Right renal pelvis (tissue), 4 donors: ENCODE measurements around the gene RAB19. TPM values are rescaled to one million over a fixed set of nuclear protein-coding genes. Genes with fewer than 3 reads are reported as not detected.
"Not testable (repeated sequence)": the region's sequence is repeated elsewhere in the genome, so short reads cannot be mapped to it uniquely, and the experiment has no call there.

Source experiments
- DNase-seq, 4 donors: peaks; one replicate each; pipeline ENCODE4 v3.0.0-alpha.2; 2013; ENCODE audit warnings: low read depth in 4 of 4, low spot score in 3 of 4, missing footprints in 1 of 4
- polyA plus RNA-seq, 4 donors: library from polyadenylated mRNA; unstranded; fragments of 120-200 nt; gene quantifications; one replicate each; pipeline ENCODE4 v1.2.1, GENCODE V29; 2013; ENCODE audit not compliant: insufficient read length in 4 of 4

Gene RAB19
- polyA plus RNA-seq, 4 donors, result 1.6 to 3.1 (median 2.1) TPM

GRCh38 chr7:140451716-140452115 lies 47.9 kb downstream of the RAB19 start:
- DNase-seq, result no peak

- no peak for DNase-seq
Measured at GRCh38 chr7:140453273-140453672, 49.4 kb downstream of the RAB19 start.

- not testable (repeated sequence) for DNase-seq
Measured at GRCh38 chr7:140453785-140454656, 50.2 kb downstream of the RAB19 start.

- DNase-seq, result no peak
Measured at GRCh38 chr7:140454657-140455015, 50.8 kb downstream of the RAB19 start.

- no peak for DNase-seq
Measured at GRCh38 chr7:140455743-140456142, 51.9 kb downstream of the RAB19 start.

- DNase-seq, result no peak
Measured at GRCh38 chr7:140456551-140457051, 52.7 kb downstream of the RAB19 start.

- no peak for DNase-seq
Measured at GRCh38 chr7:140458201-140458600, 54.3 kb downstream of the RAB19 start.

GRCh38 chr7:140458916-140459315 lies 55.1 kb downstream of the RAB19 start:
- no peak for DNase-seq

GRCh38 chr7:140463111-140463510 lies 59.3 kb downstream of the RAB19 start:
- no peak for DNase-seq

GRCh38 chr7:140475747-140476333 lies 72.0 kb downstream of the RAB19 start:
- peak in 1 of 4 donors; percentile 40 for DNase-seq

- no peak for DNase-seq
Measured at GRCh38 chr7:140476698-140477261, 72.9 kb downstream of the RAB19 start.

Other genes with a start within 250 kb of the RAB19 start
- 10 to 100 TPM; 11.7 to 15.4 (median 12.8) TPM for gene KDM7A, start 227.1 kb upstream of the RAB19 start, polyA plus RNA-seq
- gene SLC37A3, start 5.5 kb upstream of the RAB19 start, polyA plus RNA-seq, result 10 to 100 TPM; 51.9 to 63.8 (median 57.2) TPM
- gene MKRN1, start 75.4 kb downstream of the RAB19 start, polyA plus RNA-seq, result 100 to 1,000 TPM; 110 to 123 (median 113) TPM
- gene DENND2A, start 236.8 kb downstream of the RAB19 start, polyA plus RNA-seq, result 10 to 100 TPM; 38.3 to 42.6 (median 40.2) TPM